ENCODE data around the gene PHLDA1.

DNA sequence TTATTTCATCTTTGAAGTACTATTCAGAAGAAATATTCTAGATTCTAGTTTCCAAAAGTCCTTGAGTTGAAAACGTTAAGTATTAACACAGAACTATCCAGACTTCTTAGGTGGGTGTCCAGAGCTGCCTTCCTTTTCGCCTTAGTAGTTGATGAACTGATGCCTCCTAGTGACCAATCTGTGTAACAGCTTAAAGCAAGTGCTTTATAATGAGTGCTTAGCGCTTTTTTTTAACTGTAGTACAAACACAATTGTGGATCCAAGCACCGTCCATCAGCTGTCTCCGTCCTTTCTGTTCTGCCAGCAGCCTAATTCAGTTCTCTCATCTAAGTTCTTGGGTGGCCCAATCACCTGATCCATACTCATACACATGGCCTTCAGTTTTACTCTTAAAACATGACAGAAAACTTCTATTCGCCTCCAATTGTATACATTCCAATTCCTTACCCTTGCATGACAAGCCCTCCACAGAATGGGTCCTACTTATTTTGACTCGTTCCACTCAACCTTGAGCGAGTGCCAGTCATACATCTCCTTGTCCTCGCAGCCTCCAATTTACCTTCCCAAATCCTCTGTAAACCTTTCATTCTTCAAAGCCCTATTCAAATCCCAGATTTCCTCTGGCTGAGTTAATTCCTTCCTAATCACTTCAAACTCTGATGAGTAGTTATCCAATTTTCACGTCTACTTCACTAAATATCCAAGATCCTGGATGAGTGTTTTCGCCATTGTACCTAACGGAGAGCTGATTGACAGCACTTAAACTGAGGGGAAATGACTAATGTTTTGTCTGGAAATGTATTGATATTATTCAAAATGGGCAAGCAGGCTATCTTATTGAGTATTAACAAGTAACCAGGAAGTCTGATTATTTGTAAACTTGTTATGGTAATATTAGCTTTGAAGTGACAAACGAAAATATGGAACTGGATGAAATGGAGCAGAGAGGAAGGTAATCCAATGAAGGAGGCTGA, 5.8 kb upstream of the PHLDA1 start:
- TF ChIP-seq CTCF (IDR thresholded peaks at IDR 0.05) (peak; percentile 95), ZFX (IDR thresholded peaks at IDR 0.05; ENCODE audit: borderline replicate concordance) (no peak)
